ENCODE data around the gene OR2S2. TPM values are rescaled to one million over a fixed set of nuclear protein-coding genes. Genes with fewer than 3 reads are reported as not detected.

OR2S2 gene
- total RNA-seq, 1 experiment from 2014 or later = not detected

- in situ Hi-C loops (cut with HindIII; ENCODE audit: low pct_unique_long_range_greater_than_20kb, low sequenced_read_pairs) = no loop called here
- DNase-seq (ENCODE audit: low read depth) = no peak
These were observed 9.1 kb upstream of the OR2S2 start for GRCh38 chr9:35967042-35967441.

DNA sequence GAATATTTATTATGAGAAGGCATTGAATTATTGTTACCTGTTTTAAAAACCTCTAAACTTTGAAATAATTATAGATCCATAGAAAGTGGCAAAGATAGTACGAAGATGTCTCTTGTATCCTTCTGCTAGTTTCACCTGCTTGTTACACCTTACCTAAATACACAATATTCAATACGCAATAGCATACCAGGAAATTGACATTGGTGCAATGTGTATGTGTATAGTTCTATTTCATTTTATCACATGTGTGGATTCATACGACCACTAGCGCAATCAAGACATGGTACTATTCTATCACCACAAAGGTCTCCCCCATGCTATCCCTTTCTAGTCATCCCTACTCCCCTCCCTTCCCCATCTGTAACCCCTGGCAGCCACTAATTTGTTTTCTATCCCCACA is 8.5 kb upstream of the OR2S2 start:
- in situ Hi-C loops (cut with HindIII; ENCODE audit: low pct_unique_long_range_greater_than_20kb, low sequenced_read_pairs) = no loop called here
- no peak for DNase-seq (ENCODE audit: low read depth)

DNA sequence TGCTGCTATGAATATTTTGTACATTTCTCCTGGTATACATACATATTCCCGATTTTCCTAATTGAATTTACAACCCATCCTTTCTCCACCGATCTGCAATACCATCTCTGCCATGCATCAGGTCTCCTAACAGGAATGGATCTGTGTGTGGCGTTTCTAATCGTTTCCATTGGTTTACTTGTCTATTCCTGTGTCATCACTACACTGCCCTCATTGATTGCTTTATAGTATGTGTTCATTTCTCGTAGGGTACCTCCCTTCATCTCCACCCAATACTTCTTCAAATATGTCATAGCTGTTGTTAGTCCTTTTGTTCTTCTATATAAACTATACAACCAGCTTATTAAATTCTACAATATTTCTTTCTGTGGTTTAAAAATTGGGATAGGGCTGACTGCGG is 7.1 kb upstream of the OR2S2 start:
- in situ Hi-C loops (cut with HindIII; ENCODE audit: low pct_unique_long_range_greater_than_20kb, low sequenced_read_pairs) = no loop called here

GRCh38 chr9:35962126-35962906 is 4.4 kb upstream of the OR2S2 start:
- in situ Hi-C loops (cut with HindIII; ENCODE audit: low pct_unique_long_range_greater_than_20kb, low sequenced_read_pairs) = no loop called here
- DNase-seq (ENCODE audit: low read depth) = peak; percentile 59

More for the DNA sequence above, 7.1 kb upstream of the OR2S2 start:
- DNase-seq (ENCODE audit: low read depth) = no peak

- in situ Hi-C loops (cut with HindIII; ENCODE audit: low pct_unique_long_range_greater_than_20kb, low sequenced_read_pairs) = no loop called here
- DNase-seq (ENCODE audit: low read depth) = no peak
These were observed 2.2 kb upstream of the OR2S2 start for GRCh38 chr9:35960039-35960655.

DNA sequence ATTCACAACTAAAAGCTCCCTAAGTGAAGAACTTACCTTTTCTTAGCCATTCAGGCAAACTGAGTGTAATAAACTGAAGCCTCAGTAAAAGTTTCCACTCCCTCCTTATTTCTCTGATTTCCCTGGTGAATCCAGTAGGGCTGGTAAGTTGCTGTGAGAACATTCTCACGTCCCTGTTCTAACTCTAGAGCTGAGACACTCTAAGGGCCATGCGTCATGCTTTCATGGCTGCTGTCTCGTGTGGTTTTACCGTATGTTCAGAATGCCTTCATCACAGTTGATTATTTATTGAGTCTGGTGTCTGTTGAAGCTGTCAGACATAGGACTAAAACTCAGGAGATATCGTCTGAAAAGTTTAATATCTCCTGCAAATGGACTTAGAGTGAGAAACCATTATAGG is 1.3 kb downstream of the OR2S2 start:
- no peak for DNase-seq (ENCODE audit: low read depth)
- in situ Hi-C loops (cut with HindIII; ENCODE audit: low pct_unique_long_range_greater_than_20kb, low sequenced_read_pairs) = no loop called here

GRCh38 chr9:35954942-35955546 is 2.9 kb downstream of the OR2S2 start:
- in situ Hi-C loops (cut with HindIII; ENCODE audit: low pct_unique_long_range_greater_than_20kb, low sequenced_read_pairs) = no loop called here
- peak; percentile 57 for DNase-seq (ENCODE audit: low read depth)

- in situ Hi-C loops (cut with HindIII; ENCODE audit: low pct_unique_long_range_greater_than_20kb, low sequenced_read_pairs) = no loop called here
- DNase-seq (ENCODE audit: low read depth) = no peak
These were observed 5.3 kb downstream of the OR2S2 start for GRCh38 chr9:35952526-35953191.

DNA sequence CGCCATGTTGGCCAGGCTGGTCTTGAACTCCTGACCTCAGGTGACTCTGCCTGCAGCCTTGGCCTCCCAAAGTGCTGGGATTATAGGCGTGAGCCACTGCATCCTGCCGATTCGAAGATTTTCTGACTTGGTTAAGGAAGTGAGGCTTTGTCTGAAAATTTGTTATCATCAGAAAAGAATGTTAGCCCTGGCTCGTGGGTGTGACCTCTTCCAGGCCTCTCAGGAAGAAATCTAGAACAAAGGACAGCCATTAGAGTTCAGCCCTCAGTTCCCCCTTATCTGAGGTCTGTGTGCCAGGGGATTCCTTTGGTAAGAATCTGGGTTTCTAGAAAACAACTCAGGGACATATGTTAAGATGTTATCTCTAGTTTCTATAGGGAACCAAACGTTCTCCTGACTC is 6.2 kb downstream of the OR2S2 start:
- DNase-seq (ENCODE audit: low read depth) = no peak
- in situ Hi-C loops (cut with HindIII; ENCODE audit: low pct_unique_long_range_greater_than_20kb, low sequenced_read_pairs) = no loop called here

- in situ Hi-C loops (cut with HindIII; ENCODE audit: low pct_unique_long_range_greater_than_20kb, low sequenced_read_pairs) = no loop called here
- DNase-seq (ENCODE audit: low read depth) = peak; percentile 54
These were observed 9.0 kb downstream of the OR2S2 start for GRCh38 chr9:35948901-35949318.

DNA sequence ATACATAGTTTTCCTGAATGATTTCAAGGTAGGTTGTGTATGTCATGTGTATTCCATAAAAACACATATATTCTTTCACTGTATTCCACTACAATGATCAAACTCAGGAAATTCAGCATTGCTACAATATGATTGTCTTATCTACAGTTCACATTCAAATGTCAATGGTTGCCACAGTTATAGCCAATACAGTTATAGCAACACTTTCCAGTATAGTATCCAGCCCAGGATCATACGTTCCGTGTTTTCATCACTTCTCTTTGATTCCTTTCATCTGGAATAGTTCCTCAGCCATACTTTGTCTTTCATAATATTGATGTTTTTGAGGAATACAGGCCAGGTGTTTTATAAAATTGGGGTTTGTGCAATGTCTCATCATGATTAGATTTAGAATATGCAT is 9.5 kb downstream of the OR2S2 start:
- no peak for DNase-seq (ENCODE audit: low read depth)
- in situ Hi-C loops (cut with HindIII; ENCODE audit: low pct_unique_long_range_greater_than_20kb, low sequenced_read_pairs) = no loop called here

DNA sequence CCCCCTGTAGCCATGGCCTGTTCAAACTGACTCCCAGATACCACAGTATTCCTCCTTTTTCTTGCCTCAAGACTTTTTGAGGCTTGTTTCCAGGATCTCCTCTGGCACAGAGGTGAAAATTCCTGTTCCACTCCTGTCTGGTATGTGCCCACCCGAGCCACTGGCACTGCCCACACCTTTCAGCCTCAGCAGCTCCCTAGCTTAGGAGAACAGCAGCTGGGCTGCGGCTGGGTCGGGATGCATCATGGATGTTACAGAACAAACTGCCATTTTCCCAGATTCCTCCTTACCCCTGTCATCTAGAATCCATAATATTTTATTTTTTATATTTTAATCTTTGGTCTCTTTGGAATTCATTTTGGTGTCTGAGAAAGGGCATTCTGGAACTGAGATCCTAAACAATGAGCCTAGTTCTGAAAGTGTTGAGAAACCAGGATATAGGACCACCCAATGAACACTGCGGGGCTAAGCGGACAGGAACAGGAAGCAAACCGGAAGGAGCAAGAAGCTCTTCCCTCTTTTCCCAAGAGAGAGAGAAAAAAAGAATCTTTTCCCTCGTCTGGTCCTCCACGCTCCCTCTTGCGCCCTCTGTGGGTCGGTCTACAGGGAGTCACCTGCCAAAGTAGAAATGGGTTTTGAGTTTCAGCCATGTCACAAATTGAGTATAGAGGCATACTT is 12.5 kb downstream of the OR2S2 start:
- no peak for DNase-seq (ENCODE audit: low read depth)
- in situ Hi-C loops (cut with HindIII; ENCODE audit: low pct_unique_long_range_greater_than_20kb, low sequenced_read_pairs) = no loop called here

DNA sequence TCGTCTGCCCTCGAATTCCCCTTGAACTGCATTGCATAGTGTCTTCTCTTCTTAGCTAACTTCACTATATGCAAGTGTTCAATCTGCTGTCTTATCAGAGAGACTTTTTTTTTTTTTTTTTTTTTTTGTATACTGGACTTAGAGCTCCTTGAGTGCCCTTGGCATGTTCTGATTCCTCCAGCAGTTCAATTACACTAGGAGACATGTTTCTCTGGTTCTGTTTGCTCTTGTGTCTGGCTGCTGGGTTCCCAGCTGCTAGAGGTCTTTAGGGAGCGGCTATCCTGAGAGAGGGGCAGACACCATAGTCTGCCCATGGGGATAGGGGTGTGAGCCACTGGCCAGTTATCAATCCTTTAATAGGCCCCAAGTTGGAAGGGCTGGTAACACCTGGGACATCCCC is 13.1 kb downstream of the OR2S2 start:
- no peak for DNase-seq (ENCODE audit: low read depth)
- in situ Hi-C loops (cut with HindIII; ENCODE audit: low pct_unique_long_range_greater_than_20kb, low sequenced_read_pairs) = no loop called here

DNA sequence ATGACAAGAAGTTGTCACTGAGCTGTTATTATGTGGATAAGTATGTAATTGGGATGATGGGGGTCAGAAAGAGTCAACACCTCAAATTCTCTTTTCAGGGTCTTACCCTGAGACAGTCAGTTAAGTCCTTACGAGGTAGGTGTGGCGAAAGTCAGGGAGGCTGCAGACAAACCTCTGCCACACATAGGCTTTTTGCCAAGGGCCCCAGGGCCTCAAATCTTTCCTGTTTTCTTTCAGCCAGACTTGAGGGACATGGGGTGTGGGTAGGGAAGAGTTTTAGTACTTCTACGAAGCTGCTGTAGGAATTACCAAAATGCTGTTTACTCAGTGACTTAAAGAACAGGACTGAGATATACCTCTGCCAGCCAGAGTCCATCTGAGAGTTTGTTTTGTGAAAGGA is 13.8 kb downstream of the OR2S2 start:
- in situ Hi-C loops (cut with HindIII; ENCODE audit: low pct_unique_long_range_greater_than_20kb, low sequenced_read_pairs) = no loop called here
- DNase-seq (ENCODE audit: low read depth) = no peak

GRCh38 chr9:35942286-35942685 is 15.7 kb downstream of the OR2S2 start:
- in situ Hi-C loops (cut with HindIII; ENCODE audit: low pct_unique_long_range_greater_than_20kb, low sequenced_read_pairs) = no loop called here
- no peak for DNase-seq (ENCODE audit: low read depth)

DNA sequence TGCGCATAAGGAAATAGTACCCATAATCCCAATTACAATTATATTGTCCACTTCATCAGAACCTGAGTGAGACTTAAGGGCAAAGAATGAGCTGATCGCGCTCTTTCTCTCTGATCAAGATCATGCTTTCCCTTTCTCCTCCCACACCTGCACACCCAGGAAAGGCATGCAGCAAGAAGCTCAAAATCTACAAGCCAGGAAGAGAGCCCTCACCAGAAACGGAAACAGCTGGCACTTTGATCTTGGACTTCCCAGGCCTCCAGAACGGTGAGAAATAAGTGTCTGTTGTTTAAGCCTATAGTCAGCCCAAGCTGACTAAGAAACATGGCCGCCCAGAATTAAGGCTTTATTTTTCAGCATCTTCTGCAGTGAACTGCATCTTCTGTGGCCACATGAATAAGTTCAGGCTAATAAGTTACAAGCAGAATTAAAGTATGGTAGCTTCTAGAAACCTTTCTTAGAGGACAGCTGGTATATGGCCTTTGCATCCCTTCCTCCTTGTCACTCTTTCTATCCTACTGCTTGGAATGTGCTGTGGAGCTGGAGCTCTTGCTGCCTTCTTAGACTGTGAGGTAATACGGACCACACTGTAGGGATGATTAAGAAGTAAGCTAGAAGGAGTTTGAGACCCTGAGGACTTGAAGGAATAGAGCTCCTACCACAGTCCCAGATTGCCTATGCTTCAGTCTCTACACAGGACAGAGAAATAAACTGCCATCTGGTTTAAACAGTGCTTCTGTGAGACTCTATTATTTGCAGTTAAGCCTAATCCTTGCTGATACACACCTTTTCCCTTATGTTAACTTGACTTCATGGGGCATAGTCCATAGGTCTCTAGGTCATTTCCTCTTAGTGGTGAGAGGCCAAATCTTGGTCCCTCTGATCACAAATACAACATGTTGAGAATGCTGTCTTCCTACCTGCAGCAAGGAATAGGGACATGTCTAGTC is 17.2 kb downstream of the OR2S2 start:
- DNase-seq (ENCODE audit: low read depth) = no peak
- in situ Hi-C loops (cut with HindIII; ENCODE audit: low pct_unique_long_range_greater_than_20kb, low sequenced_read_pairs) = no loop called here

GRCh38 chr9:35939679-35940250 is 18.2 kb downstream of the OR2S2 start:
- in situ Hi-C loops (cut with HindIII; ENCODE audit: low pct_unique_long_range_greater_than_20kb, low sequenced_read_pairs) = no loop called here
- no peak for DNase-seq (ENCODE audit: low read depth)

All from Caki2 (cell line).